Measurements from ENCODE around the gene TSR3.

- TF ChIP-seq POLR2A (IDR thresholded peaks at IDR 0.05) = no peak
- no peak for TF ChIP-seq CTCF (IDR thresholded peaks at IDR 0.05)
- no peak for TF ChIP-seq POLR2AphosphoS5 (IDR thresholded peaks at IDR 0.05)
- no peak for TF ChIP-seq EP300 (IDR thresholded peaks at IDR 0.05)
Observed at GRCh38 chr16:1395444-1396031, 43.9 kb upstream of the TSR3 start.

Measured in stomach (tissue), 4 donors.